IPS-18a (cell line): ENCODE data around the gene MANBA.
"Not testable (repeated sequence)": the region's sequence is repeated elsewhere in the genome, so short reads cannot be mapped to it uniquely, and the experiment has no call there.

Experiments used
- H3K27ac ChIP-seq: one replicate; pipeline ENCODE4 v1.5.1; 2013; ENCODE audit warnings: low read length
- H3K27me3 ChIP-seq: one replicate; pipeline ENCODE4 v1.6.1; 2013; ENCODE audit warnings: mild to moderate bottlenecking, low read length; ENCODE audit not compliant: control insufficient read depth, insufficient read depth
- H3K36me3 ChIP-seq: one replicate; pipeline ENCODE4 v1.6.1; 2013; ENCODE audit warnings: low read depth, low read length; ENCODE audit not compliant: control insufficient read depth
- H3K4me1 ChIP-seq: one replicate; pipeline ENCODE4 v1.6.1; 2013; ENCODE audit warnings: low read depth, low read length; ENCODE audit not compliant: control insufficient read depth
- H3K4me3 ChIP-seq: one replicate; pipeline ENCODE4 v1.5.1; 2013; ENCODE audit warnings: low read length
- H3K9ac ChIP-seq: one replicate; pipeline ENCODE4 v1.6.1; 2013; ENCODE audit warnings: mild to moderate bottlenecking, low read length, moderate library complexity
- H3K9me3 ChIP-seq: one replicate; pipeline ENCODE4 v1.6.1; 2013; ENCODE audit warnings: low read depth, low read length; ENCODE audit not compliant: control insufficient read depth

Gene MANBA

DNA sequence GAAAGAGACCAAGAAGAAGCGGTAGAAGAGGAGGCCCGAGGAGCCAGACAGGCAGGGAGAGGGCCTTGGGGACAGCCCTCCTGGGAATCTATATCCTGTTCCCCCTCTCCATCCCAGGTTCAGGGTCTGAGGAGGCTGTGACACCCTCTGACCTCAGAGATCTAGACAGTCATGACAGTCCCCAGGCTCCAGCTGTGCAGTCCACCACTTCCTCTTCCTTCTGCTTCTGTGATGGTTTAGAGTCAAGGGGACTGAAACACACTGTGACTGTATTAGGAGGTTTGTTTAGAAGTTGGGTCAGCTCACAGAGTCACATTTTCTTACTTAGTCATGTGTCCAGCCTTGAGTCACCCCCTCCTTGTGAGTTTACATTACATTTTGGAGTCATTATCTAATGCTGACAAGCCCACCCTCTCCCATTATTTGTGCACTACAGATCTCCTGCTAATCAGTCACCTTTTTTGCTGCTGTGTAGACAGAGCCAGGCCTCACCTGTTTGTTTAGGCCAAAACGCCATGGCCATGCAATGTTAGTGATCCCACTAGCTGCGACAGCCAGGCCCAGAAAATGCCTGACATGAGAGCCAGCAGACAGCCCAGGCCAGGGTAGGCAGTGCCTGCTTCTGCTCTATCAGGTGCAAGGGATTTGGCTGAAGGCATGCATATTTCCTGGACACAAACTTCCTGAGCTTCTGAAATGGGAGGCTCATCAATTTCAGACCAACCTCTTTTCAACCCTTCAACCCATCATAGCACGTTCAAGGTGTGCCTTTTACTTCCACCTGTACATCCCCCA is 26.0 kb downstream of the MANBA start:
- H3K9me3 ChIP-seq: no peaks in the 10 kb centered on the region
- H3K27ac ChIP-seq: no peak overlapping the region
- H3K9ac ChIP-seq: no peak overlapping the region
- no peaks in the 10 kb centered on the region for H3K27me3 ChIP-seq
- no peaks in the 10 kb centered on the region for H3K4me1 ChIP-seq
- no peak overlapping the region for H3K4me3 ChIP-seq
- no peaks in the 10 kb centered on the region for H3K36me3 ChIP-seq

GRCh38 chr4:102734116-102734515 is 26.7 kb downstream of the MANBA start:
- Histone ChIP-seq H3K9ac (no peak overlapping the region), H3K9me3 (no peaks in the 10 kb centered on the region), H3K27ac (no peak overlapping the region), H3K4me1 (no peaks in the 10 kb centered on the region), H3K27me3 (no peaks in the 10 kb centered on the region), H3K4me3 (no peak overlapping the region), H3K36me3 (no peaks in the 10 kb centered on the region)

DNA sequence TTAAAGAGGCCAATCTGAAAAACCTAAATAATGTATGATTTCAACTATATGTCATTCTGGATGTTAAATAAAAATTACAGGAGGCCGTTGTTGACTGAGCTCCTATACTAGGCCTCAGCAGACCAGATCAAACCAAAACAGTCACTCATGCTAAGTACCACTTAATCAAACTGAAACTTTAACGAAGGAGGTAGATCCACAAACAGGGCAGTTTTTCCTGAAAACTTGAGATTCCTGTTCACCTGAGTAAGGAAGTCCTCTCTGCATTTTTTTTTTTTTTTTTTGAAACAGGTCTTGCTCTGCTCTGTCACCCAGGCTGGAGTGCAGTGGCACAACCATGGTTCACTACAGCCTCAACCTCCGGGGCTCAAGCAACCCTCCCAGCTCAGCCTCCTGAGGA is 27.7 kb downstream of the MANBA start:
- no peaks in the 10 kb centered on the region for H3K4me1 ChIP-seq
- no peaks in the 10 kb centered on the region for H3K27me3 ChIP-seq
- no peak overlapping the region for H3K4me3 ChIP-seq
- no peaks in the 10 kb centered on the region for H3K9me3 ChIP-seq
- H3K27ac ChIP-seq: no peak overlapping the region
- no peaks in the 10 kb centered on the region for H3K36me3 ChIP-seq
- H3K9ac ChIP-seq: no peak overlapping the region

- H3K4me1 ChIP-seq: no peaks in the 10 kb centered on the region
Measured at GRCh38 chr4:102732678-102733077, 28.1 kb downstream of the MANBA start.

DNA sequence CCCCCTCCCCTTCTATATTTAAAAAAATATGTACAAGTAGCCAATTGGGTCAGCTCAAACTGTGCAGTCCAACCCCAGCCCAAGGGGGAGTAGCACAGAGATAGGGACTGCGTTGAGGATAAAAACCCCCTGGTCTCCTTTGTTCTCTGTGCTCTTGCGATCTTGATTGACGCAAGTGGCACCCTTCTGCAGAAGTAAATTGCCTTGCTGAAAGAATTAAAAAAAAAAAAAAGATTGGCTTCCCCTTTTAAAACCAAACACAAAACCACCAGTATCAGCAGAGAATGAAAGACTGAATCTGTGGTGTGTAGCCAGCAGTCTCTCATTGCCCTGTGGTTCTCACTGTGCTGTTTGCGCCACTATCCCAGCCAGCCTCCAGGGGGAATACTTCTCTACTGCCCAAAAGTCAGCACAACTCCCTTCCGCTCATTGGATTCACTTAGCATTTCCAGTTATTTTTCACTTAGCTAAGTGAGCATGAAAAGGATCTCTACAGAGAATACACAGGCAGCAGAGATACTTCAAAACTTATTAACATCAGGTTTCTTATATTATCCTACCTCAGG is 29.7 kb downstream of the MANBA start:
- Histone ChIP-seq H3K36me3 (no peaks in the 10 kb centered on the region), H3K4me3 (no peak overlapping the region), H3K9me3 (no peaks in the 10 kb centered on the region), H3K9ac (no peak overlapping the region), H3K4me1 (no peaks in the 10 kb centered on the region), H3K27me3 (no peaks in the 10 kb centered on the region), H3K27ac (no peak overlapping the region)

More at GRCh38 chr4:102732678-102733077, 28.1 kb downstream of the MANBA start:
- H3K27me3 ChIP-seq: no peaks in the 10 kb centered on the region
- no peaks in the 10 kb centered on the region for H3K9me3 ChIP-seq
- no peak overlapping the region for H3K4me3 ChIP-seq
- no peak overlapping the region for H3K9ac ChIP-seq
- H3K36me3 ChIP-seq: no peaks in the 10 kb centered on the region
- no peak overlapping the region for H3K27ac ChIP-seq

- H3K27ac ChIP-seq, H3K9me3 ChIP-seq, H3K4me1 ChIP-seq, H3K36me3 ChIP-seq, H3K27me3 ChIP-seq, H3K9ac ChIP-seq, H3K4me3 ChIP-seq: not testable (repeated sequence)
Measured at GRCh38 chr4:102729486-102729885, 31.3 kb downstream of the MANBA start.

DNA sequence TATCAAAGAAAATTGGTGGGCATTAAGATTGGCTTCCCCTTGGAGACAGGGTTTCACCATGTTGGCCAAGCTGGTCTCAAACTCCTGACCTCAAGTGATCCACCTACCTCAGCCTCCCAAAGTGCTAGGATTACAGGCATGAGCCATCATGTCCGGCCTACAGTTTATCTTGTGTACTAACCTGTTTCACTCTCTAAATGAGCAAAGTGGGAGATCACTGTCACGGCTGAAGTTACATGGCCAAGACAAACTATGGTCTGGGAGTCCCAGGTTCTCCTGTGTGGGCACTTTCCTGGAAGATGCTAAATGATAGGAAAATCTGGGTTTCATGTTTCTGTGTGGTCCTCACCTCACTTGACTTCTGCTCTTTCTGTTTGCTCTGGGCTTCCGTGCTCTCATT is 33.8 kb downstream of the MANBA start:
- H3K27me3 ChIP-seq, H3K36me3 ChIP-seq, H3K9me3 ChIP-seq, H3K9ac ChIP-seq, H3K4me3 ChIP-seq, H3K4me1 ChIP-seq, H3K27ac ChIP-seq: not testable (repeated sequence)

DNA sequence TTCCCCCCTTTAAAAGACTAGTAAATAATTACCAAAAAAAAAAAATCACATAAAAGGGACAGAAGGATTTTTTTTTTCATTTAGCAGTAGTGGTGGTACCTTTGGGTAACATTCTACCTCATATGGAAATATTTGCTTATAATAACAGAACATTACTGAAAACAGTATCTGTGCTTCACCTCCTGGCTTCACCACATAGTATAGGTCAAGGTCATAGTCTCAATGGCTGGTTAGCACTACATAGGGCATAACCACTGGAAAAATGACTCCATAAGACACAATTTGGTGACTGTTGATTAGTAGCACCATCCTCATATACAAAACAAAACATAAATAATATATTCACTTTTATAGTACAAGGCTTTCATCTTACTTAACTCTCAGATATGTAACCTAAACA is 34.7 kb downstream of the MANBA start:
- H3K4me1 ChIP-seq: no peaks in the 10 kb centered on the region

GRCh38 chr4:102725229-102725628 is 35.5 kb downstream of the MANBA start:
- H3K9ac ChIP-seq: no peak overlapping the region
- H3K4me1 ChIP-seq: no peaks in the 10 kb centered on the region
- H3K27me3 ChIP-seq: no peaks in the 10 kb centered on the region
- no peak overlapping the region for H3K4me3 ChIP-seq
- no peaks in the 10 kb centered on the region for H3K9me3 ChIP-seq
- H3K36me3 ChIP-seq: no peaks in the 10 kb centered on the region
- no peak overlapping the region for H3K27ac ChIP-seq

More for the DNA sequence above, 34.7 kb downstream of the MANBA start:
- no peaks in the 10 kb centered on the region for H3K9me3 ChIP-seq
- no peak overlapping the region for H3K9ac ChIP-seq
- no peaks in the 10 kb centered on the region for H3K36me3 ChIP-seq
- no peak overlapping the region for H3K4me3 ChIP-seq
- no peaks in the 10 kb centered on the region for H3K27me3 ChIP-seq
- H3K27ac ChIP-seq: no peak overlapping the region

DNA sequence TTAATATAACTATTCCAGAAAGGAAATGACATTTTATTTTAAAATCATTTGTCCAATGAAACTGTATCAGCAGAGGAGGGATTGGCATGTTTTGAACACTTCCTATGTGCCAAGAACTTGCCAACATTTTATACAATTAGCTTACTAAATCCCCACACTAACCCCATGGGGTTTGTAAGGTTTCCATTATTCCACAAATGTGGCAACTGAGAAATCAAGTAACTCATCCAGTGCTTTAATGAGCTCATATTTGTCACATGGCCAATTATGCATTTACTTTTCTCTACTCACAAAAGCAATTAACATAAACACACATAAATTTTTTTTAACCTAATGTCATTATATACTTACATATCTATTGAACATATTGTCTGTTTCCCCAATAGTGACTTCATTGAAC is 37.3 kb downstream of the MANBA start:
- no peak overlapping the region for H3K4me3 ChIP-seq
- no peaks in the 10 kb centered on the region for H3K4me1 ChIP-seq
- H3K9me3 ChIP-seq: peaks cover 8% of the 10 kb centered on the region
- H3K27me3 ChIP-seq: no peaks in the 10 kb centered on the region
- H3K9ac ChIP-seq: no peak overlapping the region
- H3K36me3 ChIP-seq: peaks cover 7% of the 10 kb centered on the region
- H3K27ac ChIP-seq: no peak overlapping the region

DNA sequence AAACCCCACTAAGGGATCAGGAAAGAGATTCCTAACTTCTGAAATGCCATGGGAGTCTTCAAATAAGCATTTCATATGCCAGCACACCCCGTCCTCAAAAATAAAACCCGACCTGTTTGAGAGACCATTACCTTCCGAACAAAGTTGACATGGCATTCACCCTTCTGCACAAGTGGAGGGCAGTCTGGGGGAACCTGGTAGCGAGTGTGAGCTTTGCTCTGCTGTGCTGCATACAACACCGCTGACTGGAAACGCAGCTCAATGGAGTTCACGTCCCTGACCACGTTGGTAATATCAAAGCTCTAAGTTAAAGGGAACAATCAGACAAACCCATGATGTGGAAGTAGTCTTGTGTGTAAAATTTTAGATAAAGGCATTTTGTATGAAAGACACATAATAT is 38.0 kb downstream of the MANBA start:
- Histone ChIP-seq H3K4me1 (no peaks in the 10 kb centered on the region), H3K9me3 (peaks cover 8% of the 10 kb centered on the region), H3K4me3 (no peak overlapping the region), H3K27me3 (no peaks in the 10 kb centered on the region), H3K27ac (no peak overlapping the region), H3K36me3 (peaks cover 7% of the 10 kb centered on the region), H3K9ac (no peak overlapping the region)
